ENCODE measurements around the gene POR. TPM values are rescaled to one million over a fixed set of nuclear protein-coding genes. Genes with fewer than 3 reads are reported as not detected.

Gene POR
- total RNA-seq, 1 experiment from 2014 or later = 162 TPM

DNA sequence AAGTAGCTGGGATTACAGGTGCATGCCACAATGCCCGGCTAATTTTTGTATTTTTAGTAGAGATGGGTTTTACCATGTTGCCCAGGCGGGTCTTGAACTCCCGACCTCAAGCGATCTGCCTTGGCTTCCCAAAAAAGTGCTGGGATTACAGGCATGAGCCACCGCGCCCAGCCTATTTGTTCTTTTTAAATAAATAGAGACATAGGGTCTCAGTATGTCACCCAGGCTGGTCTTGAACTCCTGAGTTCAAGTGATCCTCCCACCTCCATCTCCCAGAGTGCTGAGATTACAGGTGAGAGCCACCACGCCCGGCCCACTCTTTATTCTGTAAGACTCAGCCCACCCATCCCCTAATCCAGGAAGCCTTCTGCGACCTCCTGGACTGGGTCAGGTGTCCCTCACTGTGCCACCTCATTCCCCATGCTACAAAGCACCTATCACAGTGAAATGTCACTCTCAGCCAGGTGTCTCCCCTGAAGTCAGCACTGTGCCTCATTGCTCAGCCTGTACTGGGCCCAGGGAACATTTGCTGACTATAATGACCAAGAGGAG, 76.7 kb downstream of the POR start:
- TF ChIP-seq, protein P1, sequence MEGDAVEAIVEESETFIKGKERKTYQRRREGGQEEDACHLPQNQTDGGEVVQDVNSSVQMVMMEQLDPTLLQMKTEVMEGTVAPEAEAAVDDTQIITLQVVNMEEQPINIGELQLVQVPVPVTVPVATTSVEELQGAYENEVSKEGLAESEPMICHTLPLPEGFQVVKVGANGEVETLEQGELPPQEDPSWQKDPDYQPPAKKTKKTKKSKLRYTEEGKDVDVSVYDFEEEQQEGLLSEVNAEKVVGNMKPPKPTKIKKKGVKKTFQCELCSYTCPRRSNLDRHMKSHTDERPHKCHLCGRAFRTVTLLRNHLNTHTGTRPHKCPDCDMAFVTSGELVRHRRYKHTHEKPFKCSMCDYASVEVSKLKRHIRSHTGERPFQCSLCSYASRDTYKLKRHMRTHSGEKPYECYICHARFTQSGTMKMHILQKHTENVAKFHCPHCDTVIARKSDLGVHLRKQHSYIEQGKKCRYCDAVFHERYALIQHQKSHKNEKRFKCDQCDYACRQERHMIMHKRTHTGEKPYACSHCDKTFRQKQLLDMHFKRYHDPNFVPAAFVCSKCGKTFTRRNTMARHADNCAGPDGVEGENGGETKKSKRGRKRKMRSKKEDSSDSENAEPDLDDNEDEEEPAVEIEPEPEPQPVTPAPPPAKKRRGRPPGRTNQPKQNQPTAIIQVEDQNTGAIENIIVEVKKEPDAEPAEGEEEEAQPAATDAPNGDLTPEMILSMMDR (IDR thresholded peaks at IDR 0.05; ENCODE audit: insufficient read depth in 1 of 2, low read depth in 1 of 2, low read length in 1 of 2, severe bottlenecking in 1 of 2, unreplicated experiment in 1 of 2) = no peak
- CTCF ChIA-PET = interaction anchor here (0.8 to 1.0 kb wide), 2 partner anchors 28 to 76 kb away, joined by 3 to 6 read pairs; no protein-coding TSS in a partner anchor
- Histone ChIP-seq H3K4me1 (peaks cover 45% of the 10 kb centered on the region), H3K9me3 (no peaks in the 10 kb centered on the region), H3K4me3 (ENCODE audit: low read depth, low read length) (no peak overlapping the region), H3K36me3 (ENCODE audit: control insufficient read depth, insufficient read depth, low read length) (peaks cover 2% of the 10 kb centered on the region), H3K27me3 (replicated peaks; ENCODE audit: control insufficient read depth, insufficient read depth, low read length) (no peaks in the 10 kb centered on the region)
- intact Hi-C loops (cut with micrococcal nuclease; ENCODE audit: unreplicated experiment) = loop anchor here (1.0 to 10.0 kb wide), 4 partner anchors 34 to 117 kb away; partner anchors contain the start of genes MDH2, RHBDD2 and STYXL1
- Mint-ChIP-seq H3K9me3 (ENCODE audit: unreplicated experiment) (no peaks in the 10 kb centered on the region), H3K36me3 (ENCODE audit: insufficient read depth, unreplicated experiment) (peaks cover 62% of the 10 kb centered on the region), H3K4me3 (ENCODE audit: unreplicated experiment) (no peak overlapping the region), H3K27ac (ENCODE audit: unreplicated experiment) (peak overlapping the region; percentile 96), H3K4me1 (ENCODE audit: low read depth, unreplicated experiment) (peaks cover 32% of the 10 kb centered on the region), H3K27me3 (ENCODE audit: insufficient read depth, unreplicated experiment) (no peaks in the 10 kb centered on the region)
- POLR2A ChIA-PET = interaction anchor here (1.1 kb wide), 1 partner anchor 35 kb away, joined by 3 read pairs; no protein-coding TSS in a partner anchor
- BruUV-seq (replicated peaks) = no TSS peak
- DNase-seq = no peak

DNA sequence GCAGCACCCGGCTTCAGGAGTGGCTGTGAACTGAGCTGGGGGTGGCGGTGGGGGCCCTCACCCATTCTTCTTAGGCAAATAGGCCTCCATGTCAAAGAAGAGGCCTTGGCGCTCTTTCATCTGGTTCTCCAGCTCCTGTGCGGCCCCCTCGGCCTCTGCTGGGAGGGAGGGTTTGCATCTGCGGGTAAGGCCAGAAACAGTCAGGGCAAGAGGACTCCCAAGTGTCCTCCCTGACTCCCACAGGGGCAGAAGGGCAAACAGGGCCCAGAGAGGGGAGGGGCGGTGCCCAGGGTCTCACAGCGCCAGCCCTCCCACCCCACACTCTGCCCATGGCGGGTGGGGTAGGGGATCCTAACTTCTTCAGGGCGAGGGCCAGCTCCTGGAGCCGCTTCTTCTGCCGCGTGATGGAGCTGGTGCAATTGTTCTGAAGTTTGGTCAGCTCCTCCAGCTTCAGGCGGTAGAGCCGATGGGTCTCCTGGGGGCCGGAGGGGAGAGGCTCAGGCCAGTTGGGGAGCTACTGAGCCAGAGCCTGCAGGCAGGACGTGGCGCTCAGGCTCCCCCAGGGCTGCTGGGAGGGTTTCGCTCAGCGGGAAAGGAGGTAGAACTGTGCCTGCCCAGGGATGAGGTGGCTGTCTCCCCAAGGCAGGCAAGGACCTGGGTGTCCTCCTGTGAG, 77.3 kb downstream of the POR start:
- H3K4me3 Mint-ChIP-seq (ENCODE audit: unreplicated experiment) = no peak overlapping the region
- Histone ChIP-seq H3K36me3 (ENCODE audit: control insufficient read depth, insufficient read depth, low read length) (peaks cover 2% of the 10 kb centered on the region), H3K4me1 (peaks cover 45% of the 10 kb centered on the region), H3K9me3 (no peaks in the 10 kb centered on the region), H3K27me3 (replicated peaks; ENCODE audit: control insufficient read depth, insufficient read depth, low read length) (no peaks in the 10 kb centered on the region), H3K4me3 (ENCODE audit: low read depth, low read length) (no peak overlapping the region)
- no peak for DNase-seq
- H3K9me3 Mint-ChIP-seq (ENCODE audit: unreplicated experiment) = no peaks in the 10 kb centered on the region
- intact Hi-C loops (cut with micrococcal nuclease; ENCODE audit: unreplicated experiment) = loop anchor here (5.0 to 10.0 kb wide), 2 partner anchors 55 to 117 kb away; partner anchors contain the start of genes MDH2, RHBDD2 and STYXL1
- H3K27ac Mint-ChIP-seq (ENCODE audit: unreplicated experiment) = peak overlapping the region; percentile 96
- ChIA-PET POLR2A (no interaction called here), CTCF (no interaction called here)
- peaks cover 62% of the 10 kb centered on the region for H3K36me3 Mint-ChIP-seq (ENCODE audit: insufficient read depth, unreplicated experiment)
- H3K27me3 Mint-ChIP-seq (ENCODE audit: insufficient read depth, unreplicated experiment) = no peaks in the 10 kb centered on the region
- no TSS peak for BruUV-seq (replicated peaks)
- peaks cover 32% of the 10 kb centered on the region for H3K4me1 Mint-ChIP-seq (ENCODE audit: low read depth, unreplicated experiment)
- TF ChIP-seq, protein P1 (IDR thresholded peaks at IDR 0.05; ENCODE audit: insufficient read depth in 1 of 2, low read depth in 1 of 2, low read length in 1 of 2, severe bottlenecking in 1 of 2, unreplicated experiment in 1 of 2) = no peak

DNA sequence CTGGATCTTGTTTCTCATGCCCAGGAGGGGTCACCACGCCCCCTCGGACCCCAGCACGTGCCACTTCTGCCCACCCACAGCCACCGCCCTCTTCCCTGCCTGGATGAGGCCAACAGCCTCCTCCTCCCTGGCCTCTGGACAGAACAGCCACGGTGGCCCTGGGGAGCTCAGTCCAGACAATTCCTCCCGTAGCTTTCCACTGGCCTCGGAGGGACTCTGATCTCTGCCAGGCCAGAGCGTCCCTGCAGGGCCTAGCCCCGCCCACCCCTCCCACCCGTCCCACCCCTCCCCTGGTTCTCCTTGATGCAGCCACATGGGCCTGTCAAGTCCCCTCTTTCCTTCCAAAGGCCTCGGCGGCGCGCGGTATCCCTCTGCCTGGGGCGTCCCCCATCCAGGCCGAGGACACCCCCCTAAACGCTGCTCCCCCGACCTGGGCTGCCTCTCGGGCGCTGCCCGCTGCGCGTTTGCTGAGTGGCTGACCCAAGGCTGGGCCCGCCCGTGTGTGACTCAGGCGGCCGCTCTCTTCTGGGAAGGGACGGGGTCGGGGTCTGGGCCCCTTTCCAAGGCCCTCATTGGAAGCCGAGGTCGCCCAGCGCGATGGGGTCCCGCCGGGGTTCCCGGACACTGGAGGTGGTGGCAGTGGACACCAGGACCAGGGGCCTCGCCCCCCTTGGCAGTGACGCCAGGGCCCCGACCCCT, 78.9 kb downstream of the POR start:
- POLR2A ChIA-PET = interaction anchor here (0.5 to 1.5 kb wide), 6 partner anchors 26 to 87 kb away, joined by 3 to 5 read pairs (median 3); partner anchors contain the start of genes MDH2 and STYXL1
- intact Hi-C loops (cut with micrococcal nuclease; ENCODE audit: unreplicated experiment) = loop anchor here (5.0 to 10.0 kb wide), 2 partner anchors 53 to 119 kb away; partner anchors contain the start of genes MDH2, RHBDD2 and STYXL1
- no peaks in the 10 kb centered on the region for H3K9me3 Mint-ChIP-seq (ENCODE audit: unreplicated experiment)
- Histone ChIP-seq H3K27me3 (replicated peaks; ENCODE audit: control insufficient read depth, insufficient read depth, low read length) (no peaks in the 10 kb centered on the region), H3K4me1 (peaks cover 45% of the 10 kb centered on the region), H3K9me3 (no peaks in the 10 kb centered on the region), H3K36me3 (ENCODE audit: control insufficient read depth, insufficient read depth, low read length) (peaks cover 2% of the 10 kb centered on the region), H3K4me3 (ENCODE audit: low read depth, low read length) (peak overlapping the region; percentile 89)
- H3K27me3 Mint-ChIP-seq (ENCODE audit: insufficient read depth, unreplicated experiment) = no peaks in the 10 kb centered on the region
- TF ChIP-seq, protein P1 (IDR thresholded peaks at IDR 0.05; ENCODE audit: insufficient read depth in 1 of 2, low read depth in 1 of 2, low read length in 1 of 2, severe bottlenecking in 1 of 2, unreplicated experiment in 1 of 2) = no peak
- DNase-seq = peak; percentile 70 to 82
- peak overlapping the region; percentile 80 for H3K4me3 Mint-ChIP-seq (ENCODE audit: unreplicated experiment)
- H3K36me3 Mint-ChIP-seq (ENCODE audit: insufficient read depth, unreplicated experiment) = peaks cover 50% of the 10 kb centered on the region
- H3K27ac Mint-ChIP-seq (ENCODE audit: unreplicated experiment) = peak overlapping the region; percentile 87
- H3K4me1 Mint-ChIP-seq (ENCODE audit: low read depth, unreplicated experiment) = peaks cover 32% of the 10 kb centered on the region
- CTCF ChIA-PET = interaction anchor here (1.1 to 1.7 kb wide), 3 partner anchors 26 to 128 kb away, joined by 3 to 9 read pairs (median 3); partner anchors contain the start of genes MDH2 and STYXL1
- no TSS peak for BruUV-seq (replicated peaks)

Data from Caco-2 (cell line).